Measurements from ENCODE around the gene NOTUM. TPM values are rescaled to one million over a fixed set of nuclear protein-coding genes. Genes with fewer than 3 reads are reported as not detected.

NOTUM gene
- total and polyA plus RNA-seq, 2 donors (not counting 3 experiments of a cell fraction or from before 2014, with no cell fraction given): not detected

DNA sequence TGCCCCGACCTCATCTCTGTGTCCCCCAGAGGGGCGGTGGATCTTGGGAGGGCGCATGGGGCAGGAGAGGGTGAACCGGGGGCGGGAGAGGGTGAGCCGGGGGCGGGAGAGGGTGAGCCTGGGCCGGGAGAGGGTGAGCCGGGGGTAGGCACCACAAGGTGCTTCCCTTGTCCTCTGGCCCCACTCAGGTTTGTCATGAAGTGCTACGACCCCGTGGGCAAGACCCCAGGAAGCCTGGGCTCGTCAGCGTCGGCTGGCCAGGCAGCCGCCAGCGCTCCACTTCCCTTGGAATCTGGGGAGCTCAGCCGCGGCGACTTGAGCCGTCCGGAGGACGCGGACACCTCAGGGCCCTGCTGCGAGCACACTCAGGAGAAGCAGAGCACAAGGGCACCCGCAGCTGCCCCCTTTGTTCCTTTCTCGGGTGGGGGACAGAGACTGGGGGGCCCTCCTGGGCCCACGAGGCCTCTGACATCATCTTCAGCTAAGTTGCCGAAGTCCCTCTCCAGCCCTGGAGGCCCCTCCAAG, 35.3 kb upstream of the NOTUM start:
- no TSS peak for BruUV-seq (replicated peaks)

DNA sequence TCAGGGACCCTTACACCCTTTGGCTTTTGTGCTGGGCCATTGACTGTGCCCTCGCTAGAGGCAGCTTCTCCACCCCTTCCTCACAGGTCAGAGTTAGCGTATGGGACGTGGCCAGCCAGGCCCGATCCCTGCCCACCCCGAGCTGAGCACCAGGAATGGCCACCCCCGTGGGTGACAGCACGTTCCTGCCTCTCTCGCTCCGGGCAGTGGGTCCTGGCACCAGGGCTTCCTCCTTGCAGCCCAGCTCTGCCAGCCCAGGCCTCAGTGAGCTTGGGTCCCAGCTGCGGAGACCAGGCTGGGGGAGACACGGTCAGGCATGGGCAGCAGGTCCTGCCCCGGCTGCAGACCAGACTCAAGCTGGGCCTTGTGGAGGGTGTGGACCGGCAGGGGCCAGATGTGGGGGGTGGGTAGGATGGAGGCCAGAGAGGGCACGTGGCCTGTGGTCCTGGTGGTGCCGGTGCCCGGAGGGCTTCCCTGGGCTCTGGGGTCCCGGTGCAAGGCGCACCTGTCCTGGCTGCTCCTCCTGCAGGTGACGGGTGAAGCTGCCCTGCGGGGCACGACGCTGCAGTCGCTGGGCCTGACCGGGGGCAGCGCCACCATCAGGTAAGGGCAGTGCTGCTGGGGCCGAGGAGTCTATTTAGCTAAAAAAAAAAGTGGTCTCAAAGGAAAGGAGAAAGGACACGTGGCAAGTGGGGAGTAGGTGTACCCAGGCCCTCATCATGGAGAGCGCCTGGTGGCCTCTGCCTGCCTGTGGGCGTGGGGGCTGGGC, 34.7 kb upstream of the NOTUM start:
- FAIRE-seq: no peak
- dilution Hi-C loops (cut with MboI; ENCODE audit: extremely low pct_ligation_motif_present, low sequenced_read_pairs): no loop called here
- H4K20me1 ChIP-seq (replicated peaks; ENCODE audit: control insufficient read depth, extremely low read depth, insufficient read depth, low read length): no peaks in the 10 kb centered on the region

More for the DNA sequence above, 35.3 kb upstream of the NOTUM start:
- TF ChIP-seq, protein P1, sequence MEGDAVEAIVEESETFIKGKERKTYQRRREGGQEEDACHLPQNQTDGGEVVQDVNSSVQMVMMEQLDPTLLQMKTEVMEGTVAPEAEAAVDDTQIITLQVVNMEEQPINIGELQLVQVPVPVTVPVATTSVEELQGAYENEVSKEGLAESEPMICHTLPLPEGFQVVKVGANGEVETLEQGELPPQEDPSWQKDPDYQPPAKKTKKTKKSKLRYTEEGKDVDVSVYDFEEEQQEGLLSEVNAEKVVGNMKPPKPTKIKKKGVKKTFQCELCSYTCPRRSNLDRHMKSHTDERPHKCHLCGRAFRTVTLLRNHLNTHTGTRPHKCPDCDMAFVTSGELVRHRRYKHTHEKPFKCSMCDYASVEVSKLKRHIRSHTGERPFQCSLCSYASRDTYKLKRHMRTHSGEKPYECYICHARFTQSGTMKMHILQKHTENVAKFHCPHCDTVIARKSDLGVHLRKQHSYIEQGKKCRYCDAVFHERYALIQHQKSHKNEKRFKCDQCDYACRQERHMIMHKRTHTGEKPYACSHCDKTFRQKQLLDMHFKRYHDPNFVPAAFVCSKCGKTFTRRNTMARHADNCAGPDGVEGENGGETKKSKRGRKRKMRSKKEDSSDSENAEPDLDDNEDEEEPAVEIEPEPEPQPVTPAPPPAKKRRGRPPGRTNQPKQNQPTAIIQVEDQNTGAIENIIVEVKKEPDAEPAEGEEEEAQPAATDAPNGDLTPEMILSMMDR (IDR thresholded peaks at IDR 0.05; ENCODE audit: extremely low read depth in 1 of 2, insufficient read depth in 1 of 2, low read depth in 1 of 2, low read length in 2 of 2): no peak
- TF ChIP-seq FOS (IDR thresholded peaks at IDR 0.05; ENCODE audit: borderline replicate concordance, insufficient read depth, low read length): no peak
- Histone ChIP-seq H3K9ac (replicated peaks; ENCODE audit: extremely low read depth, insufficient read depth, low read length) (no peak overlapping the region), H2AFZ (ENCODE audit: low read depth, low read length) (no peak overlapping the region), H4K20me1 (replicated peaks; ENCODE audit: control insufficient read depth, extremely low read depth, insufficient read depth, low read length) (no peaks in the 10 kb centered on the region), H3K4me2 (ENCODE audit: insufficient read depth, low read length) (no peak overlapping the region), H3K4me3 (replicated peaks in 1 of 3; ENCODE audit: insufficient read depth in 1 of 3, low read depth in 1 of 3, low read length in 3 of 3) (no peak overlapping the region), H3K27ac (ENCODE audit: insufficient read depth, low read depth, low read length) (no peak overlapping the region), H3K9me1 (replicated peaks; ENCODE audit: control insufficient read depth, extremely low read depth, insufficient read depth, low read length) (no peaks in the 10 kb centered on the region), H3K79me2 (ENCODE audit: control insufficient read depth, insufficient read depth, low read length) (no peaks in the 10 kb centered on the region), H3K4me1 (ENCODE audit: control insufficient read depth, extremely low read depth, insufficient read depth, low read length) (peaks cover 2% of the 10 kb centered on the region), H3K27me3 (ENCODE audit: control insufficient read depth in 2 of 2, insufficient read depth in 2 of 2, low read length in 2 of 2) (no peaks in the 10 kb centered on the region), H3K9me3 (replicated peaks; ENCODE audit: control insufficient read depth, insufficient read depth, low read length) (no peaks in the 10 kb centered on the region), H3K36me3 (ENCODE audit: control insufficient read depth in 2 of 2, extremely low read depth in 1 of 2, insufficient read depth in 2 of 2, low read length in 2 of 2) (no peaks in the 10 kb centered on the region)
- POLR2A ChIA-PET: no interaction called here
- CTCF ChIA-PET: interaction anchor here (1.2 to 2.0 kb wide), 3 partner anchors 24 to 37 kb away, joined by 3 to 12 read pairs (median 8); no protein-coding TSS in a partner anchor
- FAIRE-seq: no peak
- dilution Hi-C loops (cut with MboI; ENCODE audit: extremely low pct_ligation_motif_present, low sequenced_read_pairs): no loop called here
- DNase-seq (ENCODE audit: low read depth, low spot score): no peak
- intact Hi-C loops (cut with micrococcal nuclease): no loop called here

More for the DNA sequence above, 34.7 kb upstream of the NOTUM start:
- no peaks in the 10 kb centered on the region for H3K27me3 ChIP-seq (ENCODE audit: control insufficient read depth in 2 of 2, insufficient read depth in 2 of 2, low read length in 2 of 2)
- H3K4me3 ChIP-seq (replicated peaks in 1 of 3; ENCODE audit: insufficient read depth in 1 of 3, low read depth in 1 of 3, low read length in 3 of 3): no peak overlapping the region
- peaks cover 2% of the 10 kb centered on the region for H3K4me1 ChIP-seq (ENCODE audit: control insufficient read depth, extremely low read depth, insufficient read depth, low read length)
- intact Hi-C loops (cut with micrococcal nuclease): no loop called here
- no peak overlapping the region for H2AFZ ChIP-seq (ENCODE audit: low read depth, low read length)
- no peak overlapping the region for H3K27ac ChIP-seq (ENCODE audit: insufficient read depth, low read depth, low read length)
- BruUV-seq (replicated peaks): no TSS peak
- no peak overlapping the region for H3K4me2 ChIP-seq (ENCODE audit: insufficient read depth, low read length)
- no peak for DNase-seq (ENCODE audit: low read depth, low spot score)
- TF ChIP-seq GATA2 (IDR thresholded peaks at IDR 0.05; ENCODE audit: insufficient read depth, insufficient read length, low read depth, low read length) (no peak), MYC (IDR thresholded peaks at IDR 0.05; ENCODE audit: low read depth, low read length) (no peak), JUN (IDR thresholded peaks at IDR 0.05; ENCODE audit: borderline replicate concordance, insufficient read depth, insufficient read length, low read depth) (no peak), EZH2 (IDR thresholded peaks at IDR 0.05; ENCODE audit: borderline replicate concordance, low read depth, low read length, severe bottlenecking) (no peak)
- TF ChIP-seq, protein P1 (IDR thresholded peaks at IDR 0.05; ENCODE audit: extremely low read depth in 1 of 2, insufficient read depth in 1 of 2, low read depth in 1 of 2, low read length in 2 of 2): no peak
- TF ChIP-seq, protein P2, sequence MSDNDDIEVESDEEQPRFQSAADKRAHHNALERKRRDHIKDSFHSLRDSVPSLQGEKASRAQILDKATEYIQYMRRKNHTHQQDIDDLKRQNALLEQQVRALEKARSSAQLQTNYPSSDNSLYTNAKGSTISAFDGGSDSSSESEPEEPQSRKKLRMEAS (IDR thresholded peaks at IDR 0.05; ENCODE audit: insufficient read depth, insufficient read length): no peak
- no peaks in the 10 kb centered on the region for H3K79me2 ChIP-seq (ENCODE audit: control insufficient read depth, insufficient read depth, low read length)
- no peaks in the 10 kb centered on the region for H3K9me3 ChIP-seq (replicated peaks; ENCODE audit: control insufficient read depth, insufficient read depth, low read length)
- no peaks in the 10 kb centered on the region for H3K36me3 ChIP-seq (ENCODE audit: control insufficient read depth in 2 of 2, extremely low read depth in 1 of 2, insufficient read depth in 2 of 2, low read length in 2 of 2)
- H3K9me1 ChIP-seq (replicated peaks; ENCODE audit: control insufficient read depth, extremely low read depth, insufficient read depth, low read length): no peaks in the 10 kb centered on the region
- POLR2A ChIA-PET: no interaction called here
- no peak overlapping the region for H3K9ac ChIP-seq (replicated peaks; ENCODE audit: extremely low read depth, insufficient read depth, low read length)
- CTCF ChIA-PET: interaction anchor here (0.8 to 2.0 kb wide), 3 partner anchors 17 to 35 kb away, joined by 3 to 12 read pairs (median 3); no protein-coding TSS in a partner anchor

All from endothelial cell of umbilical vein (primary cell).